SK-N-SH (cell line): ENCODE data around the gene MRPL49. TPM values are rescaled to one million over a fixed set of nuclear protein-coding genes. Genes with fewer than 3 reads are reported as not detected.

Experiments used
- CTCF ChIA-PET: fragments of 300-600, 350-600 bp; formaldehyde crosslinking; extraction: SDS; loops from one replicate; lab custom pipeline; 2021; lab: Yijun Ruan, JAX
- POLR2A ChIA-PET: fragments of 350-600 bp; sonication (Branson Sonifier 250); formaldehyde crosslinking; extraction: SDS; loops from one replicate; lab custom pipeline; 2020; ENCODE audit warnings: antibody characterized with exemption, inconsistent platforms; lab: Yijun Ruan, JAX
- DNase-seq: peaks from one replicate; pipeline ENCODE4 v3.0.0; 2012
- H2AFZ ChIP-seq: fragments of 200-600 bp; sonication (generic); 2 replicates; pipeline ENCODE4 v1.8.1; 2016; ENCODE audit warnings: antibody characterized with exemption, mild to moderate bottlenecking, low read depth
- H3F3A ChIP-seq: fragments of 200-600 bp; sonication (generic); replicated peaks from 2 replicates; pipeline ENCODE3; 2016; ENCODE audit warnings: antibody characterized with exemption, mild to moderate bottlenecking; ENCODE audit not compliant: insufficient read depth
- H3K27ac ChIP-seq, 2 experiments: fragments of 200-500 bp in 1 of 2; fragments of 200-600 bp in 1 of 2; sonication (Bioruptor generic) in 1 of 2; sonication (generic), shearing (Covaris generic) in 1 of 2; 2 replicates each; pipeline versions ENCODE4 v1.5.1 to v1.6.1; 2014 to 2016; ENCODE audit warnings: low read depth in 2 of 2, inconsistent platforms in 1 of 2, low read length in 1 of 2, mild to moderate bottlenecking in 1 of 2, mixed read lengths in 1 of 2
- H3K27me3 ChIP-seq: fragments of 200-600 bp; sonication (generic), shearing (Covaris generic); 2 replicates; pipeline ENCODE4 v1.6.1; 2016; ENCODE audit warnings: mixed run types; ENCODE audit not compliant: insufficient read depth
- H3K36me3 ChIP-seq, 2 experiments: fragments of 200-500 bp in 1 of 2; fragments of 200-600 bp in 1 of 2; sonication (Bioruptor generic) in 1 of 2; sonication (generic) in 1 of 2; replicated peaks in 1 of 2; 2 replicates each; pipeline versions ENCODE3 to v1.5.1; 2014 to 2016; ENCODE audit warnings: low read length in 1 of 2, mild to moderate bottlenecking in 1 of 2; ENCODE audit not compliant: insufficient read depth in 2 of 2, control insufficient read depth in 1 of 2
- H3K4me1 ChIP-seq, 2 experiments: fragments of 200-500 bp in 1 of 2; fragments of 200-600 bp in 1 of 2; sonication (Bioruptor generic) in 1 of 2; sonication (generic), shearing (Covaris generic) in 1 of 2; 2 replicates each; pipeline versions ENCODE4 v1.5.1 to v1.6.1; 2014 to 2016; ENCODE audit warnings: low read depth in 1 of 2, low read length in 1 of 2, mixed run types in 1 of 2; ENCODE audit not compliant: insufficient read depth in 2 of 2, control insufficient read depth in 1 of 2
- H3K4me2 ChIP-seq: fragments of 200-600 bp; sonication (generic), shearing (Covaris generic); 2 replicates; pipeline ENCODE4 v1.6.1; 2017; ENCODE audit warnings: mixed run types
- H3K4me3 ChIP-seq, 2 experiments: fragments of 200-500 bp in 1 of 2; fragments of 200-600 bp in 1 of 2; sonication (Bioruptor generic) in 1 of 2; sonication (generic), shearing (Covaris generic) in 1 of 2; 2 replicates each; pipeline versions ENCODE4 v1.5.1 to v1.8.1; 2014 to 2016; ENCODE audit warnings: low read depth in 2 of 2, inconsistent platforms in 1 of 2, low read length in 1 of 2, mild to moderate bottlenecking in 1 of 2, mixed read lengths in 1 of 2, moderate library complexity in 1 of 2
- H3K79me2 ChIP-seq: fragments of 200-600 bp; sonication (generic); 2 replicates; pipeline ENCODE4 v1.8.1; 2017; ENCODE audit warnings: mild to moderate bottlenecking; ENCODE audit not compliant: insufficient read depth
- H3K9ac ChIP-seq: fragments of 200-600 bp; sonication (generic); 2 replicates; pipeline ENCODE4 v1.6.1; 2017; ENCODE audit warnings: mixed run types
- H3K9me2 ChIP-seq: fragments of 200-600 bp; sonication (generic); 2 replicates; pipeline ENCODE4 v1.6.1; 2017; ENCODE audit warnings: mixed run types
- H3K9me3 ChIP-seq: fragments of 200-600 bp; sonication (generic); 2 replicates; pipeline ENCODE4 v1.6.1; 2017; ENCODE audit warnings: mixed run types, mild to moderate bottlenecking, moderate library complexity
- H4K20me1 ChIP-seq: fragments of 200-600 bp; sonication (generic); 2 replicates; pipeline ENCODE4 v1.6.1; 2017; ENCODE audit warnings: mild to moderate bottlenecking, mixed run types; ENCODE audit not compliant: insufficient read depth
- CHD2 ChIP-seq: fragments of 150-350 bp; IDR thresholded peaks from 2 replicates; pipeline ENCODE4 v1.6.1; 2018; ENCODE audit warnings: low read length; ENCODE audit not compliant: partially characterized antibody
- FOXJ3 ChIP-seq: sonication (generic); formaldehyde crosslinking; IDR thresholded peaks from 2 replicates; pipeline ENCODE4 v1.5.1; 2020; ENCODE audit warnings: mild to moderate bottlenecking, missing genetic modification reagents
- GABPA ChIP-seq: IDR thresholded peaks from 2 replicates; pipeline ENCODE4 v1.4.0; 2012; ENCODE audit warnings: low read depth, mild to moderate bottlenecking
- MXI1 ChIP-seq: IDR thresholded peaks from 2 replicates; pipeline ENCODE4 v1.6.1; 2012; ENCODE audit warnings: mild to moderate bottlenecking, low read depth, low read length, improper control_type of control experiment
- NRF1 ChIP-seq: IDR thresholded peaks from 2 replicates; pipeline ENCODE4 v1.6.1; 2012; ENCODE audit warnings: low read depth, mild to moderate bottlenecking, low read length
- RXRA ChIP-seq: IDR thresholded peaks from 2 replicates; pipeline ENCODE4 v1.4.0; 2012; ENCODE audit warnings: low read depth, mild to moderate bottlenecking, borderline replicate concordance
- SIN3A ChIP-seq: IDR thresholded peaks from 2 replicates; pipeline ENCODE4 v1.6.1; 2012; ENCODE audit warnings: low read depth, mild to moderate bottlenecking, low read length, moderate library complexity, borderline replicate concordance
- YY1 ChIP-seq: IDR thresholded peaks from 2 replicates; pipeline ENCODE4 v1.4.0; 2012; ENCODE audit warnings: low read depth, mild to moderate bottlenecking
- WGBS: methylation state at CpG from one replicate; pipeline ENCODE4 v1.1.6; 2017; ENCODE audit warnings: low lambda C conversion rate; 5-methylcytosine and 5-hydroxymethylcytosine counted together
- polyA plus RNA-seq, 3 experiments: library from polyadenylated mRNA; depleted of rRNA; stranded (reverse); fragments of >200 nt; gene quantifications; 2 replicates each; pipeline ENCODE4 v1.2.3, GENCODE V29; 2012
- TF ChIP-seq, protein P1 (sequence below): fragments of 150-350 bp; IDR thresholded peaks from 2 replicates; pipeline ENCODE4 v1.6.1; 2016; ENCODE audit warnings: mild to moderate bottlenecking, low read depth, low read length

The MRPL49 gene
- polyA plus RNA-seq, 1 of the 3 experiments (the other 2 are of a cell fraction) = 56.7 TPM

DNA sequence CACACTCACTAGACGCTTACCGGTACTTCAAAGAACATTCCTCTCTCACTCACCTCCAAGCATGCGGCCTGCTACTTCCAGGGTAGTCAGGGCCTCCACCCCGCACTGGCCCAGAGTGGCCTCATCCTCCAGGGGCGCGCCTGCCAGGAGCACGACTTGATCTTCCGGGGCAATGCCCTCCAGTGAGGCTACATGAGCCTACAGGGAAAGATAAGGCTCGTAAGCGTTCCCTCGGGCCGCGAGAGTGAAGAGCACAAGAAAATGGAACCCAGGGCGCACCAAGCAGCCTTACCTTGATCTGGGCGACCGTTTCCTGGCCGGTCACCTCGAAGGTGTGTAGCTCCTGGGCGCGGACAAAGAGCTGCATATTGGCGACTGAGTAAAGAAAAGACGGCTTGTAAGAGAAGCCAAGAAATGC, 665 bp upstream of the MRPL49 start:
- Histone ChIP-seq H3F3A (peaks cover 29% of the 10 kb centered on the region), H3K4me3 (peak overlapping the region; percentile 89 to 91), H3K79me2 (peaks cover 62% of the 10 kb centered on the region), H3K36me3 (peaks cover 35 to 41% of the 10 kb centered on the region in 2 experiments), H3K9me2 (no peaks in the 10 kb centered on the region), H2AFZ (no peak overlapping the region), H3K9me3 (no peaks in the 10 kb centered on the region), H3K27me3 (no peaks in the 10 kb centered on the region), H3K27ac (peak overlapping the region; percentile 77 to 81; a peak in 3 of 4 replicates), H4K20me1 (no peaks in the 10 kb centered on the region), H3K4me1 (peaks cover 15 to 16% of the 10 kb centered on the region in 2 experiments; a peak in 3 of 4 replicates), H3K4me2 (peak overlapping the region; percentile 93), H3K9ac (peak overlapping the region; percentile 89)
- ChIA-PET CTCF (interaction anchor here (1.3 to 3.3 kb wide), 5 partner anchors 10 to 107 kb away, joined by 4 to 47 read pairs (median 9); partner anchors contain the start of genes ARL2, CAPN1, SYVN1 and TM7SF2), POLR2A (interaction anchor here (0.9 to 2.0 kb wide), 8 partner anchors 9 to 243 kb away, joined by 3 to 22 read pairs (median 8); partner anchors contain the start of genes CAPN1, EHD1, SYVN1 and TM7SF2)
- TF ChIP-seq FOXJ3 (CRISPR knock-in tag) = no peak
- no peak for TF ChIP-seq CHD2
- TF ChIP-seq, protein P1, sequence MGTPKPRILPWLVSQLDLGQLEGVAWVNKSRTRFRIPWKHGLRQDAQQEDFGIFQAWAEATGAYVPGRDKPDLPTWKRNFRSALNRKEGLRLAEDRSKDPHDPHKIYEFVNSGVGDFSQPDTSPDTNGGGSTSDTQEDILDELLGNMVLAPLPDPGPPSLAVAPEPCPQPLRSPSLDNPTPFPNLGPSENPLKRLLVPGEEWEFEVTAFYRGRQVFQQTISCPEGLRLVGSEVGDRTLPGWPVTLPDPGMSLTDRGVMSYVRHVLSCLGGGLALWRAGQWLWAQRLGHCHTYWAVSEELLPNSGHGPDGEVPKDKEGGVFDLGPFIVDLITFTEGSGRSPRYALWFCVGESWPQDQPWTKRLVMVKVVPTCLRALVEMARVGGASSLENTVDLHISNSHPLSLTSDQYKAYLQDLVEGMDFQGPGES = no peak
- TF ChIP-seq NRF1 = no peak
- no peak for TF ChIP-seq GABPA
- TF ChIP-seq MXI1 = no peak
- TF ChIP-seq YY1 = no peak
- DNase-seq = no peak
- 1% methylated on average over 19 of the region's 22 CpGs for WGBS

DNA sequence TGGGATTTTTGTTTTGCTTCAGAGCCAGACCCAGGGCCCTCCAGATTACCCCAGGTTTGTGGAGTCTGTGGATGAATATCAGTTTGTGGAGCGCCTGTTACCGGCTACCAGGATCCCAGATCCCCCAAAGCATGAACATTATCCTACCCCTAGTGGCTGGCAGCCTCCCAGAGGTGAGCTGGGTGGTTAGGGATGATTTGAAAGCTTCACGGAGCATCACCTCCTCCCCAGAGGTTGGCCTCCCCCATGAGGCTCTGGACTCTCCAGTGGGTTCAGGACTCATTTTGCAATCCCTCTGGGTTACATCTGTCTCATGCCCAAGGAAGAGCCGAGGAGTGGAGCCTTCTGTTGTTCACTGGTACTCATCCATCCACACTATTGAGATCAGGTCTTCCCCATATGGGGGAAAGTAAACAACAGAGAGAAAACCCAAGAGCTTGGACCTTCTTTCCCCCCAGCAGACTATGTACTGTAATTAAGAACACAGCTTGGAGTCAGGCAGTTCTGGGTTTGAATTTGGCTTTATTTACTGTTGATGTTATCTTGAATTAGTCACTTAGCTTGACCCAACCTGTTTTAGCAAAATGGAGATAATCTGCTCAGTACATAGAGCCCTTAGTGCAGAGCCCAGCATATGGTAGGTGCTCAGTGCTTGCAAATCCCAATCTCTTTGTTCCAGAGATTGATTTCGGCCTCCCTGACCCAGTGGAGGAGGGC, 2.5 kb downstream of the MRPL49 start:
- POLR2A ChIA-PET = interaction anchor here (0.6 to 0.9 kb wide), 2 partner anchors 10 to 359 kb away, joined by 3 read pairs; no protein-coding TSS in a partner anchor
- Histone ChIP-seq H2AFZ (no peak overlapping the region), H3K9me3 (no peaks in the 10 kb centered on the region), H3K79me2 (peaks cover 53% of the 10 kb centered on the region), H3K4me1 (peaks cover 8 to 13% of the 10 kb centered on the region in 2 experiments; a peak in 3 of 4 replicates), H4K20me1 (no peaks in the 10 kb centered on the region), H3F3A (peaks cover 19% of the 10 kb centered on the region), H3K36me3 (peaks cover 22 to 64% of the 10 kb centered on the region in 2 experiments), H3K27ac (no peak overlapping the region), H3K4me2 (no peak overlapping the region), H3K27me3 (no peaks in the 10 kb centered on the region), H3K9me2 (no peaks in the 10 kb centered on the region), H3K4me3 (no peak overlapping the region), H3K9ac (no peak overlapping the region)
- TF ChIP-seq FOXJ3 (CRISPR knock-in tag) = no peak
- TF ChIP-seq SIN3A = no peak
- no peak for TF ChIP-seq RXRA
- WGBS = 89% methylated on average over 5 of the region's 5 CpGs
- CTCF ChIA-PET = interaction anchor here (2.0 kb wide), 1 partner anchor 12 kb away, joined by 10 read pairs; the partner anchor contains the start of gene TM7SF2
- DNase-seq = no peak
